ENCODE results near the gene TGM2. TPM values are rescaled to one million over a fixed set of nuclear protein-coding genes. Genes with fewer than 3 reads are reported as not detected.

Gene TGM2
- total RNA-seq, 2 donors from 2014 or later: 0.27 to 0.37 TPM

GRCh38 chr20:38092915-38093314, 72.2 kb downstream of the TGM2 start:
- no peak overlapping the region for H3K4me3 Mint-ChIP-seq

GRCh38 chr20:38092260-38092857, 72.7 kb downstream of the TGM2 start:
- no peaks in the 10 kb centered on the region for H3K4me1 ChIP-seq (ENCODE audit: control insufficient read depth, insufficient read depth, low read length)
- H3K27ac ChIP-seq (ENCODE audit: low read depth, low read length): no peak overlapping the region
- peaks cover 36% of the 10 kb centered on the region for H3K36me3 ChIP-seq (ENCODE audit: control insufficient read depth, insufficient read depth, low read length)
- H3K36me3 Mint-ChIP-seq (ENCODE audit: low read depth): peaks cover 22% of the 10 kb centered on the region
- no peak overlapping the region for H3K27ac Mint-ChIP-seq
- no peak for DNase-seq
- no peaks in the 10 kb centered on the region for H3K9me3 Mint-ChIP-seq
- no peak for TF ChIP-seq CTCF (conservative IDR thresholded peaks at IDR 0.05)
- WGBS, 2 experiments (ENCODE audit: insufficient coverage in 1 of 2, insufficient read length in 1 of 2): 93 to 97% methylated on average over 8 to 12 of the region's 12 CpGs
- no peak overlapping the region for H3K4me3 ChIP-seq (ENCODE audit: low read length)
- no peak overlapping the region for H3K9ac ChIP-seq (ENCODE audit: extremely low read depth, low read length, poor library complexity, severe bottlenecking)
- H3K27me3 ChIP-seq (ENCODE audit: control insufficient read depth, insufficient read depth, low read length, poor library complexity, severe bottlenecking): no peaks in the 10 kb centered on the region
- H3K9me3 ChIP-seq (ENCODE audit: control insufficient read depth, low read length): no peaks in the 10 kb centered on the region
- no peaks in the 10 kb centered on the region for H3K27me3 Mint-ChIP-seq (ENCODE audit: insufficient read depth)
- no peak overlapping the region for H3K4me3 Mint-ChIP-seq
- H3K4me1 Mint-ChIP-seq: peaks cover 7% of the 10 kb centered on the region

More at GRCh38 chr20:38092915-38093314, 72.2 kb downstream of the TGM2 start:
- Mint-ChIP-seq H3K36me3 (ENCODE audit: low read depth) (peaks cover 17% of the 10 kb centered on the region), H3K27me3 (ENCODE audit: insufficient read depth) (no peaks in the 10 kb centered on the region), H3K9me3 (no peaks in the 10 kb centered on the region), H3K4me1 (peaks cover 7% of the 10 kb centered on the region), H3K27ac (no peak overlapping the region)
- Histone ChIP-seq H3K4me1 (ENCODE audit: control insufficient read depth, insufficient read depth, low read length) (no peaks in the 10 kb centered on the region), H3K9me3 (ENCODE audit: control insufficient read depth, low read length) (no peaks in the 10 kb centered on the region), H3K27me3 (ENCODE audit: control insufficient read depth, insufficient read depth, low read length, poor library complexity, severe bottlenecking) (no peaks in the 10 kb centered on the region), H3K4me3 (ENCODE audit: low read length) (no peak overlapping the region), H3K36me3 (ENCODE audit: control insufficient read depth, insufficient read depth, low read length) (peaks cover 31% of the 10 kb centered on the region), H3K27ac (ENCODE audit: low read depth, low read length) (no peak overlapping the region), H3K9ac (ENCODE audit: extremely low read depth, low read length, poor library complexity, severe bottlenecking) (no peak overlapping the region)
- DNase-seq: no peak
- no peak for TF ChIP-seq CTCF (conservative IDR thresholded peaks at IDR 0.05)

- no peaks in the 10 kb centered on the region for H3K9me3 ChIP-seq (ENCODE audit: control insufficient read depth, low read length)
- no peaks in the 10 kb centered on the region for H3K27me3 Mint-ChIP-seq (ENCODE audit: insufficient read depth)
- no peaks in the 10 kb centered on the region for H3K9me3 Mint-ChIP-seq
- H3K36me3 Mint-ChIP-seq (ENCODE audit: low read depth): peaks cover 27% of the 10 kb centered on the region
- no peak overlapping the region for H3K27ac Mint-ChIP-seq
- no peak for TF ChIP-seq CTCF (conservative IDR thresholded peaks at IDR 0.05)
- H3K9ac ChIP-seq (ENCODE audit: extremely low read depth, low read length, poor library complexity, severe bottlenecking): no peak overlapping the region
- H3K4me3 ChIP-seq (ENCODE audit: low read length): no peak overlapping the region
- peaks cover 7% of the 10 kb centered on the region for H3K4me1 Mint-ChIP-seq
- no peak overlapping the region for H3K27ac ChIP-seq (ENCODE audit: low read depth, low read length)
- H3K27me3 ChIP-seq (ENCODE audit: control insufficient read depth, insufficient read depth, low read length, poor library complexity, severe bottlenecking): no peaks in the 10 kb centered on the region
- no peak overlapping the region for H3K4me3 Mint-ChIP-seq
- DNase-seq: no peak
- peaks cover 41% of the 10 kb centered on the region for H3K36me3 ChIP-seq (ENCODE audit: control insufficient read depth, insufficient read depth, low read length)
- 95 to 100% methylated on average over 1 to 6 of the region's 6 CpGs for WGBS, 2 experiments (ENCODE audit: insufficient coverage in 1 of 2, insufficient read length in 1 of 2)
- no peaks in the 10 kb centered on the region for H3K4me1 ChIP-seq (ENCODE audit: control insufficient read depth, insufficient read depth, low read length)
These were observed 73.4 kb downstream of the TGM2 start for GRCh38 chr20:38091441-38092216.
